Measurements from ENCODE around the gene FAM83C. TPM values are rescaled to one million over a fixed set of nuclear protein-coding genes. Genes with fewer than 3 reads are reported as not detected.

Gene FAM83C
- total RNA-seq, 1 experiment from 2014 or later: not detected

DNA sequence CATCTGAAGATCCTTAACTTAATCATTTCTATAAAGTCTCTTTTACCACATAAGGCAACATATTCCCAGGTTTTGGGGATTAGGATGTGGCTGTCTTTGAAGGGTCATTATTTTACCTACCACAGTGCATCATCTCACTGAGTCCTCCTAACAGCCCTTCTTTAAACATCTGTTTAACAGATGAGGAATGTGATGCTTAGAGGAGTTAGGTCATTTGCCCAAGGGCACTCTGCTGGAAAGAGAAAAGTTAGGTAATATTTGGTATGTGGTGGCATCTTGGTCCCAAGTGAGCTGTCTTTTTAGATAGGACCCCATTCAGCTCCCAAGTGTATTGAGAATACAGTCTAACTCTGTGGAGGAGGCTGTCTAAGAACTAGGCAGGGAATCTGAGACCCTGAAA, 54.7 kb downstream of the FAM83C start:
- Histone ChIP-seq H3K36me3 (no peaks in the 10 kb centered on the region), H3K4me1 (no peaks in the 10 kb centered on the region), H3K9me3 (replicated peaks) (0 out of 2 replicates have a peak, but pooled peaks cover 5% of the 10 kb centered on the region), H3K27me3 (peaks cover 4% of the 10 kb centered on the region), H3K27ac (no peak overlapping the region), H3K4me3 (no peak overlapping the region)
- DNase-seq: no peak

DNA sequence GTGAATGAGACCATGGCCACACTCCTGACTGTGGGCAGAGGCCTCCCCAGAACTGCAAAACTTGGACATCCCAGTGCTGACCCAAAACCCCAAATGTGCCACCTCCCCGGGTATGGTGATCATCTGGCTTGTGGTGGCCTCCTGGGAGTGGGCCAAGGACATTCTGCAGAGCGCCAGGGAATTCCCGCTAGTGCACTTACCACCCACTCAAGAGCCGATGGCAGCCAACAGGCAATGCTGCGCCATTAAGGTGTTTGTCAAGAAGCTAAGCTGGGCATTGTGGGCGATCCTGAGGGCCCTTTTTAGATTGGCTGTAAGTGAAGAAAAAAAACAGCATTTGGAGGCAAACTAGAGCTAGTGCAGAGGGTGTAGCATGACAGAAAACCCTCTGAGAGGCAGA, 56.3 kb downstream of the FAM83C start:
- Histone ChIP-seq H3K36me3 (no peaks in the 10 kb centered on the region), H3K9me3 (replicated peaks) (0 out of 2 replicates have a peak, but pooled peaks cover 5% of the 10 kb centered on the region), H3K4me1 (no peaks in the 10 kb centered on the region), H3K27ac (no peak overlapping the region), H3K27me3 (peaks cover 4% of the 10 kb centered on the region; the same call in 1 of the 2 replicates), H3K4me3 (no peak overlapping the region)
- DNase-seq: no peak

Other genes starting within 250 kb of the FAM83C start
- 67.0 and 68.9 TPM in 2 replicates for gene TRPC4AP, start 199.6 kb downstream of the FAM83C start, total RNA-seq (2014; rRNA removed; shearing (Covaris generic))
- gene EDEM2, start 145.1 kb downstream of the FAM83C start, total RNA-seq (2014; rRNA removed; shearing (Covaris generic)): 19.2 and 19.4 TPM in 2 replicates
- gene PROCR, start 120.4 kb downstream of the FAM83C start, total RNA-seq (2014; rRNA removed; shearing (Covaris generic)): 9.0 and 9.6 TPM in 2 replicates
- gene MMP24, start 65.7 kb downstream of the FAM83C start, total RNA-seq (2014; rRNA removed; shearing (Covaris generic)): not detected in 2 replicates
- 19.6 and 20.4 TPM in 2 replicates for gene MMP24OS, start 14.3 kb downstream of the FAM83C start, total RNA-seq (2014; rRNA removed; shearing (Covaris generic))
- 142 and 157 TPM in 2 replicates for gene EIF6, start 7.7 kb downstream of the FAM83C start, total RNA-seq (2014; rRNA removed; shearing (Covaris generic))
- gene UQCC1, start 119.5 kb upstream of the FAM83C start, total RNA-seq (2014; rRNA removed; shearing (Covaris generic)): 53.8 and 54.1 TPM in 2 replicates
- gene GDF5, start 145.8 kb upstream of the FAM83C start, total RNA-seq (2014; rRNA removed; shearing (Covaris generic)): not detected in 2 replicates
- gene CEP250, start 163.2 kb upstream of the FAM83C start, total RNA-seq (2014; rRNA removed; shearing (Covaris generic)): 37.3 and 39.9 TPM in 2 replicates
- gene C20orf173, start 237.2 kb upstream of the FAM83C start, total RNA-seq (2014; rRNA removed; shearing (Covaris generic)): not detected in 2 replicates
- 244 and 261 TPM in 2 replicates for gene ERGIC3, start 249.7 kb upstream of the FAM83C start, total RNA-seq (2014; rRNA removed; shearing (Covaris generic))

All from SJCRH30 (cell line).